Coronary artery (tissue), 2 donors: ENCODE results near the gene GAS6.

Experiments used
- DNase-seq: peaks from one replicate; pipeline ENCODE4 v3.0.0-alpha.2; 2017; ENCODE audit warnings: low spot score
- H3K27ac ChIP-seq, 2 donors: fragments of 200-600 bp; sonication (generic); one replicate each; pipeline ENCODE4 v1.5.1; 2016 to 2019
- H3K4me3 ChIP-seq: fragments of 200-600 bp; sonication (generic); 2 replicates; pipeline ENCODE4 v1.5.1; 2016; ENCODE audit warnings: mild to moderate bottlenecking, moderate library complexity
- CTCF ChIP-seq: fragments of 200-600 bp; sonication (generic); IDR thresholded peaks from one replicate; pipeline ENCODE4 v1.5.1; 2019; ENCODE audit warnings: antibody characterized with exemption

GAS6 gene

GRCh38 chr13:113825841-113826240 lies 38.0 kb downstream of the GAS6 start:
- Histone ChIP-seq H3K27ac (no peak overlapping the region), H3K4me3 (no peak overlapping the region)
- DNase-seq: no peak
- no peak for TF ChIP-seq CTCF

- no peak for TF ChIP-seq CTCF
- Histone ChIP-seq H3K4me3 (no peak overlapping the region), H3K27ac (no peak overlapping the region)
- DNase-seq: no peak
Observed at GRCh38 chr13:113823771-113824170, 40.1 kb downstream of the GAS6 start.

GRCh38 chr13:113822956-113823744 lies 40.7 kb downstream of the GAS6 start:
- H3K4me3 ChIP-seq: no peak overlapping the region
- DNase-seq: no peak
- H3K27ac ChIP-seq: no peak overlapping the region
- no peak for TF ChIP-seq CTCF

- no peak for TF ChIP-seq CTCF
- peak overlapping the region in 1 of 2 donors; percentile 87 for H3K27ac ChIP-seq
- no peak overlapping the region for H3K4me3 ChIP-seq
- no peak for DNase-seq
Observed at GRCh38 chr13:113822266-113822665, 41.6 kb downstream of the GAS6 start.

- peak overlapping the region; percentile 57 for H3K4me3 ChIP-seq
- H3K27ac ChIP-seq: peak overlapping the region; percentile 71 to 87
- no peak for TF ChIP-seq CTCF
- DNase-seq: no peak
Observed at GRCh38 chr13:113821847-113822246, 42.0 kb downstream of the GAS6 start.

DNA sequence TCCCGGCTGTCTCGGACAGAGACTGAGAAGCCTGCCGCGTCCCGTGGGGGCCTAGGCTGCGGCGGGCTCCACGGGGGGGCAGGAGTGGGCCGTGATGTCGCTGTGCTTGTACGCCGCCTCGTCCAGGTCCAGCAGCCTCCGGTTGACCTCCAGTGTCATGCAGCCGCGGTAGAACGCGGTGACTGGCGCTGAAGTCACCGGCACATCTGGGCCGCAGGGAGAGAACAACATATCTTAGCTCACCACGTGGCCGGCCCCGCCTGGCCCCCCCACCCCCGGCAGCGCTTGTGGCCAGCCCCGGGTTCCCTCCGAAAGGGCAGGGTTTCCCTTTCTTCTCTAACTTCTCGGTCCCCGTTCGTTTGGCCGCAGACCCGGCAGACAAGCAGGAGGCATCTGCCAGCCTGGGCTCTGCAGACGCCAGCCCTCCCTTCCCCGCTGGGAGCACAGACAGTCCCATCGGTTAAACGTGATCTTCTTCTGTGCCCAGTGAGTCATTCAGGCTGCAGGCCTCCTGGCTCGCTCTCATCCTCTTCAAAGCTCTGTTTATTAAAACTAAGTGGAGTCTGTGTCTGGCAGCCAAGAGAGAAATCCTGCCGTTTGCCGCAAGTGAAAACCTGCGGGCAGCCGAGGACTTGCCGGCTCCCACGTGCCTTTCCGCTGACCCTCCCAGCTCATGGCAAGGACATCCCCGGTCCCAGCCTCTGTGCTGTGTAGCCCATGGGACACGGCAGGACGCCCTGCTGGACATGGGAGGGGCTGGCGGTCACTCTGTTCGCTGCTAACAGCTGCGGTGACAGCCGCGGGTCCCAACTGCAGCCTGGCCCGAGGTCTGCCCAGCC lies 42.8 kb downstream of the GAS6 start:
- DNase-seq: peak; percentile 89
- Histone ChIP-seq H3K4me3 (peak overlapping the region; percentile 57), H3K27ac (peak overlapping the region; percentile 71 to 87)
- TF ChIP-seq CTCF: no peak
